Uterus (tissue), 4 donors: ENCODE results near the gene CALCB. TPM values are rescaled to one million over a fixed set of nuclear protein-coding genes. Genes with fewer than 3 reads are reported as not detected.
"Not testable (repeated sequence)": the region's sequence is repeated elsewhere in the genome, so short reads cannot be mapped to it uniquely, and the experiment has no call there.

Source experiments
- DNase-seq, 2 donors: peaks; one replicate each; pipeline ENCODE4 v3.0.0-alpha.2; 2019 to 2020
- H3K27ac ChIP-seq, 2 donors: fragments of 200-600 bp; sonication (generic); 1 replicate in 1 of 2; 2 replicates in 1 of 2; pipeline ENCODE4 v1.5.1; 2016 to 2018
- H3K27me3 ChIP-seq, 2 donors: fragments of 200-600 bp; sonication (generic); one replicate each; pipeline ENCODE4 v1.5.1; 2018 to 2019; ENCODE audit warnings: control low read depth in 1 of 2
- H3K36me3 ChIP-seq, 2 donors: fragments of 200-600 bp; sonication (generic); one replicate each; pipeline ENCODE4 v1.5.1; 2019; ENCODE audit warnings: control low read depth in 1 of 2
- H3K4me1 ChIP-seq, 2 donors: fragments of 200-600 bp; sonication (generic); one replicate each; pipeline ENCODE4 v1.5.1; 2018 to 2019; ENCODE audit warnings: control low read depth in 1 of 2
- H3K4me3 ChIP-seq, 2 donors: fragments of 200-600 bp; sonication (generic); 1 replicate in 1 of 2; 2 replicates in 1 of 2; pipeline ENCODE4 v1.5.1; 2018 to 2019; ENCODE audit warnings: mild to moderate bottlenecking in 1 of 2
- H3K9me3 ChIP-seq, 2 donors: fragments of 200-600 bp; sonication (generic); one replicate each; pipeline ENCODE4 v1.5.1; 2019; ENCODE audit warnings: control low read depth in 1 of 2
- POLR2A ChIP-seq, 2 donors: fragments of 450-650 bp; IDR thresholded peaks; one replicate each; pipeline ENCODE4 v1.6.1; 2016; ENCODE audit warnings: antibody characterized with exemption in 2 of 2, mild to moderate bottlenecking in 1 of 2, moderate library complexity in 1 of 2
- intact Hi-C: fragments of 100-400 bp; cut with DNase I; formaldehyde crosslinking; loops from one replicate; pipeline ENCODE4 v1.15.1; 2023; ENCODE audit warnings: low total_unique reads
- total RNA-seq, 4 donors: library from RNA; depleted of rRNA in 3 of 4; stranded (reverse); fragments of >200 nt in 3 of 4; gene quantifications; one replicate each; pipeline versions ENCODE4 v1.1.0 to v1.2.4, GENCODE V29; 2014 to 2023
- TF ChIP-seq, protein P1 (sequence below), 4 experiments: fragments of 200-600 bp in 2 of 4; fragments of 450-650 bp in 2 of 4; sonication (generic) in 2 of 4; IDR thresholded peaks; one replicate each; pipeline ENCODE4 v1.5.1; 2016 to 2019; ENCODE audit warnings: antibody characterized with exemption in 4 of 4, mild to moderate bottlenecking in 2 of 4, moderate library complexity in 1 of 4
- donor health status: DM: yes; HTN: yes; CAD: no.

The CALCB gene
- total RNA-seq, 4 donors from 2014 or later = 0.21 TPM; not detected in 3

DNA sequence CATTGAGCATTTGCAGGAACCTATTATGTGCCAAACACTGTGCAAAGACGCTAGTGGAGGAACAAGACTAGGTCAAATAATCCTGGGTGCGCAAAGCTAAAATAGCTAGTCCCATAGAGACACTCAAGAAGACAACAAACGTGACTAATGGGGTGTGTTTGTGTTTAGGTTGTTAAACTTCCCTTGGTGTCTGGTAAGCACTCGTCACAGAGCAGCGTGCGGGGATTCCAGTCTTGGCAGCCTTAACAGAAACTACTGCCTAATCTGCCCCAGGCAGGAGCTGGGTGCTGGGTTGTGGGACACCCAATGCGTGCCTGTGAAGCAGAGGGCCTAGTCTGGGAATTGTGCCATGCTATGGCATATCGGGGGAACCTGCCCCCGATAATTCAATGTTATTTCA, 10.8 kb upstream of the CALCB start:
- H3K27ac ChIP-seq = no peak overlapping the region
- intact Hi-C loops = no loop called here
- H3K4me3 ChIP-seq = no peak overlapping the region
- no peaks in the 10 kb centered on the region for H3K36me3 ChIP-seq
- no peak for DNase-seq
- TF ChIP-seq POLR2A (IDR thresholded peaks at IDR 0.05) = no peak
- TF ChIP-seq, protein P1, sequence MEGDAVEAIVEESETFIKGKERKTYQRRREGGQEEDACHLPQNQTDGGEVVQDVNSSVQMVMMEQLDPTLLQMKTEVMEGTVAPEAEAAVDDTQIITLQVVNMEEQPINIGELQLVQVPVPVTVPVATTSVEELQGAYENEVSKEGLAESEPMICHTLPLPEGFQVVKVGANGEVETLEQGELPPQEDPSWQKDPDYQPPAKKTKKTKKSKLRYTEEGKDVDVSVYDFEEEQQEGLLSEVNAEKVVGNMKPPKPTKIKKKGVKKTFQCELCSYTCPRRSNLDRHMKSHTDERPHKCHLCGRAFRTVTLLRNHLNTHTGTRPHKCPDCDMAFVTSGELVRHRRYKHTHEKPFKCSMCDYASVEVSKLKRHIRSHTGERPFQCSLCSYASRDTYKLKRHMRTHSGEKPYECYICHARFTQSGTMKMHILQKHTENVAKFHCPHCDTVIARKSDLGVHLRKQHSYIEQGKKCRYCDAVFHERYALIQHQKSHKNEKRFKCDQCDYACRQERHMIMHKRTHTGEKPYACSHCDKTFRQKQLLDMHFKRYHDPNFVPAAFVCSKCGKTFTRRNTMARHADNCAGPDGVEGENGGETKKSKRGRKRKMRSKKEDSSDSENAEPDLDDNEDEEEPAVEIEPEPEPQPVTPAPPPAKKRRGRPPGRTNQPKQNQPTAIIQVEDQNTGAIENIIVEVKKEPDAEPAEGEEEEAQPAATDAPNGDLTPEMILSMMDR (IDR thresholded peaks at IDR 0.05) = no peak
- H3K27me3 ChIP-seq = no peaks in the 10 kb centered on the region
- H3K4me1 ChIP-seq = no peaks in the 10 kb centered on the region
- no peaks in the 10 kb centered on the region for H3K9me3 ChIP-seq

DNA sequence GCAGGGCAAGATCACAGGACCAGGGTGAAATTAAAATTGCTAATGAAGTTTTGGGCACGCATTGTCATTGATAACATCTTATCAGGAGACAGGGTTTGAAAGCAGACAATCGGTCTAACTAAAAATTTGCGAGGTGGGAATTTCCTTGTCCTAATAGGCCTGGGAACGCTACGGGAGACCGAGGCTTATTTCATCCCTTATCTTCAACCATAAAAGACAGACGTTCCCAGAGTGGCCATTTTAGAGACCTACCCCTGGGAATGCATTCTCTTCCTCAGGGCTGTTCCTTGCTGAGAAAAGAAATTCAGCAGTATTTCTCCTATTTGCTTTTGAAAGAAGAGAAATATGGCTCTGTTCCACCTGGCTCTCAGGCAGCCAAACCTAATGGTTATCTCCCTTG, 3.6 kb upstream of the CALCB start:
- DNase-seq, intact Hi-C loops, H3K27ac ChIP-seq, H3K36me3 ChIP-seq, H3K4me1 ChIP-seq, H3K27me3 ChIP-seq, H3K9me3 ChIP-seq, H3K4me3 ChIP-seq: not testable (repeated sequence)

DNA sequence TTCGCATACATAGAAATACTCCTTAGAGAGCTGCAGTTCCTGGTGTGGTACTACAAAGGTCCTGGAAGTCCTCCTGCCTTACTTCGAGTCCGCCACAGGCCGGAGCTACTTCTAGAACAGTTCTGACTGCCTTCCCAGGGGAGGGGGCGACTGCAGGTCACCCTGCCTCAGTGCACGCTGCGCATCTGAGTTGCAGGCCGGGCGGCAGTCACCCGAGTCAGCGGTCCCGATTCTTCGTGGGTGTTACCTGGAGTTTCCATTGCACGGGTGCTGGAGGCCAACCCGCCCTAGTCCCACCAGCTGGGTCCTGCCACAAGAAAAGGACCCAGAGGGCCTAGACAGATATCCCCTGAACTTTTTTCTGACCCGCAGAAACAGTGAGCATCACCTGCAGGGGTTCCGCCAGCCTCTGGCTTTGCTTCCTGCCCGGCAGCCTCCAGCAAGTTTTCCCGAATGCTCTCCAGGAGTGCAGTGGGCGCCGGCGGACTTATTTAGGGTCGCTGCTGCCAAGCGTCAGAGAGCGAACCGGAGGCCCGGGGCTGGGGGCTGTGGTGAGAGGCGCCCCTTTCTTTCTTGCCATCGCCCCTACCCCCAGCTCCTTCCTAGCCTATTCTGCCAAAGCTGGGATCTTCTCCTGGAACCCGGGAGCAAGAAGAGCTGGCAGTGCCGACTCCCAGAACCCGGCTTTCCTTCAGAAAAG, 1.7 kb upstream of the CALCB start:
- Histone ChIP-seq H3K27me3 (no peaks in the 10 kb centered on the region), H3K36me3 (no peaks in the 10 kb centered on the region), H3K4me1 (no peaks in the 10 kb centered on the region), H3K27ac (no peak overlapping the region), H3K9me3 (no peaks in the 10 kb centered on the region), H3K4me3 (no peak overlapping the region)
- TF ChIP-seq, protein P1 (IDR thresholded peaks at IDR 0.05) = no peak
- no peak for TF ChIP-seq POLR2A (IDR thresholded peaks at IDR 0.05)
- intact Hi-C loops = no loop called here
- DNase-seq = no peak

DNA sequence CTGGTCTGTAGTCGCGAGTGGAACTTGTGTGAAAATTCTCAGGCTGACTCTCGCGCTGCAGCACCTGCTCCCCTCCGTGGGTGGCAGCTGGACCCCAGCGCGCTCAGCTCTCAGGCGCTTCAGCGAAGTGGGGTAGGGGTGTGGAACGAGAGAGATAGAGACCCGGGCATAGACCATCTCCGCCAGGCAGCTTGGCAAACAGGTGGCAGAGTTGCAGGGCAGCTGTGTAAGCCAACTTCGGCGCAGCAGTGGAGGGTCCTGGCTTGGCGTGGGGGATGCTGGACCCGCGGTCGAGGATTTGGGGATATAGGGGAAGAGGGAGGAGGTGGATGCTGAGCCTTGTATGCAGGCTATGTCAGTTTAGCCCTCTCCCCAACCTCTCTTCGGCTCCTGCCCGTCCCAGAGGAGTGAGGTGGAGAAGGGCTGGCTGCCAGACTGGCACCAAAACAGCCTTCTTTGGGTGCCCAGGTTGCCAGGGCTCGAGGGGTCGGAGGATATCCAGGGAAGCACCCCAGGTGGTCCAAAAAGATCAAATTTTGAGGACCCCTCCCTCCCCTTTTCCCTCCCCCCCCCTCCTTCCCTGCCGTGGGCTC, 746 bp upstream of the CALCB start:
- no peaks in the 10 kb centered on the region for H3K4me1 ChIP-seq
- intact Hi-C loops = no loop called here
- H3K36me3 ChIP-seq = no peaks in the 10 kb centered on the region
- H3K27ac ChIP-seq = no peak overlapping the region
- no peak overlapping the region for H3K4me3 ChIP-seq
- no peak for DNase-seq
- TF ChIP-seq POLR2A (IDR thresholded peaks at IDR 0.05) = no peak
- TF ChIP-seq, protein P1 (IDR thresholded peaks at IDR 0.05) = no peak
- H3K27me3 ChIP-seq = no peaks in the 10 kb centered on the region
- no peaks in the 10 kb centered on the region for H3K9me3 ChIP-seq

DNA sequence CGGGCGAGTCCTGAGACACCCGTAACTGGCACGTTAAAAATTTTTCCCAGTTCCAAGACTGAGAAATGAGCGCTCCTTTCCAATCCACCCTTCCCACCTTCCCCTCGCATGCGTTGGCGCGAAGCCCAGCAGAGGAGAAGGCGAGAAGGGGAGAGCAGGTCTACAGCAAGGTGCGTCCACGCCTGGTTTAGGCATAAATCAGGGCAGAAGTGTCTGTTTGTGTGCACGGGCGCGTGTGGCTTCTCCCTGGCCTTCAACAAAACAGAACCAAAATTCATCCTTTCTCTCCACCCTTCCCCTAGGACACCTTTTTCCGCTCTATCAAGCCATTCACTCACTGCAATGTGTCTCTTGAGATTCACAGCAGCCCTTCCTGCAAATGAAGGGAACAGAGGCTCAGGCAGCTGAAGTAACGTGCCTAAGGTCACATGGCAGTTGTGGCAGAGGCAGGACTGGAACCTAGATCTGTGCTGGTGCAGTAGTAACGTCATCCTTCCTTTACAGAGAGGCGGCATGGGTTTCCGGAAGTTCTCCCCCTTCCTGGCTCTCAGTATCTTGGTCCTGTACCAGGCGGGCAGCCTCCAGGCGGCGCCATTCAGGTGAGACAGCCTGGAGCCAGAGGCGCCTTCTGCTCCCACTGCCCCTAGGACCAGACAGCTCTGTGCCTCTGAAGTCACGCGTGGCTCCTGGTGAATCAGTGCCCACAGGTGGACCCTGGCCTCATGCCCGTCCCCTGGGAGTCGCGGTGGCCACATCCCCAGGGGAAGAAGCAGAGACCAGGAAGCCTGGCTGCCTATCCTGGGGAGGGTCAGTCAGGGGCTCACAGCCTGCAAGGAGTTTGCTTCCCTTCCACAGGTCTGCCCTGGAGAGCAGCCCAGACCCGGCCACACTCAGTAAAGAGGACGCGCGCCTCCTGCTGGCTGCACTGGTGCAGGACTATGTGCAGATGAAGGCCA, 1.1 kb downstream of the CALCB start:
- no peaks in the 10 kb centered on the region for H3K27me3 ChIP-seq
- TF ChIP-seq POLR2A (IDR thresholded peaks at IDR 0.05) = no peak
- TF ChIP-seq, protein P1 (IDR thresholded peaks at IDR 0.05) = peak in 3 of 4 experiments; percentile 39 to 53 (median 41)
- no peaks in the 10 kb centered on the region for H3K4me1 ChIP-seq
- no peaks in the 10 kb centered on the region for H3K36me3 ChIP-seq
- peak; percentile 37 to 39 for DNase-seq
- no peak overlapping the region for H3K27ac ChIP-seq
- H3K9me3 ChIP-seq = no peaks in the 10 kb centered on the region
- H3K4me3 ChIP-seq = no peak overlapping the region
- intact Hi-C loops = no loop called here
